ENCODE results near the gene STK24.

Gene STK24

DNA sequence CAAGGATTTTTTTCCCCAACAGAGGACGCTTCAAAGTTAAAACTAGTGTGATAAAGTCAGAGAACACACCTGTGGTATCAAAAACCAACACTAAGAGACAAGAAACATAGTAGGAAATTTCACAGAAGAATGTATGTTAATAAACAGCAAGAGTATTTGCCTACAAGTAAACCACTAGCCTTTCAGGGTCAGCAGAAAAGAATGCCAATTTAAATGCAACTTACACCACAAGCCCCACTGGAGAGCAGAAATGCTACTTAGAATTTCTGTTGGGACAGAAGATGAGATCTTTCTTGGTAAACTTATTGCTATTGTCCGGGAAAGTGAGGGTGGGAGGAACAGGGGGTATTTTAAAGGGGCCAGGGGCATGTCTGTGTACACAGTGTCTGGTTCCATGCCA, 68.6 kb downstream of the STK24 start:
- no peak for DNase-seq

DNA sequence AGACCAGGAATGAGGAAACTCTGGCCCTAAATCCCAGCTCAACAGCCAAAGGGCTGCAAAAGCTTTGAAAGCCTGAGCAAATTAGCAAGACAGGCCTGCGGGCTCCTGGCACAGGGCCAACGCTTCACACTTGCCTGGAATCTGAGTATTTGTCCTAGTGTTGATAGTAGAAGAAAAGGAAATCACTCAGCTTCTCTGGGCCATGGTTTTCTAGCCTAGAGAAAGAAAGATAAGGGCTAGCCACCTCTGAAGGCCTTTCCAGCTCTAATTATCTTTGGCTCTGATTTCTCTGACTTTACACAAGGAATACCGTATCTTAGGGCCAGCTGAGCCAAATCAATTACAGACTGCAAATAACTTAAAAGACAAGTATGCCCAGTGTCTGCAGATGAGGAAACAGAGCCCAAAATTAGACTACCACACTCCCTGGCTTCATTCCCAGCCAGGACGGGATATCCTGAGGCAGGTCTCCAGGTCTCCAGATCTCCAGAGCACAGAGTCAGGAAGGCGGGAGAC, 69.6 kb downstream of the STK24 start:
- no peak for DNase-seq

DNA sequence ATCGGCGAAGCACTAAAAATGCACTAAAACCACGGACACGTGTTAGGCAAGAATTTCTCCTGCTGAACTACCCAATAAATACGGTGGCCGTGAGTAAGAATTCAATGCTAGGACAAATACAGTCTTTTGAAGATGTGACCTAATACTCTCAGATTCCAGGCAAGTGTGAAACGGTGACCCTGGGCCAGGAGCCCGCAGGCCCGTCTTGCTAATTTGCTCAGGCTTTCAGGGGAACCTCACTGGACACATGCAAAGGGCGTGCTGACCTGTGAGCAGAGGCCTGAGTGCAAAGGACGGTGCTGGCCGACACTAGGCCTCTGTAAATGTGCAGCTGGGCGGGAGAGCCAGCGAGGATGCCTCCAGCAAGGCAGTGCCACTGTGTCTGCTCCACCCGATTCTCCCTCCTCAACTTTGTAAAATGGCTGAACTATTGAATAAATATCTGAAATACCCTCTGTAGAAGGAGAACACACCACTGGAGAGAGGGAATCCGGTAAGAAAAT, 70.1 kb downstream of the STK24 start:
- DNase-seq = no peak

DNA sequence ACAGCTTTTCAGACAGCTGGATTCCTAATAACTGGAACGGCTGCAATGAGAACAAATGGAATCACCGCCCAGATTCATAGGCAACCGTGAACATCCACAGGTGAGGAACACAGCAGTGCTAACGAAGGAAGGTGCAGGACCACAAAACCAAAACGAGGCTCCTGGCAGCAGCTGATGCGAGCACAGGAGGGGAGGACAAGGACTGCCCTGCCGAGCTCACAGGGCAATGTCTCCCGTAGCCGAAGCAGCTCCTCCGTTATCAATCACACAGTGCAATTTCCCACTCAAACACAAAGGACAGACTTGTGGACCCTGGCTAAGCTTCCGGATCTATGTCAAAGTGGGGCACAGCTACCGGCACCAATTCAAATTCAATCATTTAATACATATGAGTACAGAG, 70.6 kb downstream of the STK24 start:
- no peak for DNase-seq

DNA sequence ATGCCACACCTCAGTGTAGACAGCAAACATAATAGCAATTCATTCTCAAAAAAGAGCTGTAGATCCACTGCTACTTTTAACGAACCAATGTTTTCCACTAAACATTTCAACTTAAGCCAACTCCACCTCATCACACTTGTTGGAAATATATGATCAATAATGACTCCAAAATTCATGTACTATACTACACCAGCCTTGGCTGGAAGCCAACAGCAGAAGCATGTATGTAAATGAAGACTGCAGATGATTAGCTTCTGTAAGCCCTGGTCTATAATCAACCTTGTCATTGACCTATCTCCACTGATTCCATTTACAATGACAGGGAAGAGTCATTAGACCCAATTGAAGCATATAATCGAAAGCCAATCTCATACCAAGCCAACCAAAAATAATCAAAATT, 71.7 kb downstream of the STK24 start:
- no peak for DNase-seq

DNA sequence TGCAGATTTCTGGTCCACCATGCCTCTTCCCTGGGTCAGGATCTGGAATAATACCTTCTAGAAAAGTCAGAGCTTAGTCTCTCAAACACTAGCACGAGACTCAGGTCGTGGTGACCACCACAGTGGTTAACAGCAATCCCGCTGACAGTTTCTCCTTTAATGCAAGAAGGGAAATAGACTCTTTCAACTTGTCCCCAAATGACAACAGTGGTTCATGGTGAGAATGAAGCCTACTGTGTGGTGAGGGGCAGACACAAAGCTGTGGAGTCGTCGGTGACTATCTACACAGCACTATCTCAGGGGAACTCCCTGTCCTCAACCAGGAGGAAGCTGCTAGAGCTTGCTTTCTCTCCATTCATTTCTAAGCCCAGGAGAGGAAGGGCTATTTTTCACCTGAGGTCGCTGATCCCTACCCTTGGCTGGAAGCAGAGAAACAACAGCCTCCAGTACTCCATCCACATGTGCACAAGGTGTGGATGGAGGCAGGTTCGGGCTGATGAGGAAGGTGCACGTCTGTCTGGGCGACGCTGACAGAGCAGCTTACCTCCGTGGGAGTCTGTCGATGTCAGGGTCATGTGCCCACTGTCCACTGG, 72.4 kb downstream of the STK24 start:
- DNase-seq = no peak

DNA sequence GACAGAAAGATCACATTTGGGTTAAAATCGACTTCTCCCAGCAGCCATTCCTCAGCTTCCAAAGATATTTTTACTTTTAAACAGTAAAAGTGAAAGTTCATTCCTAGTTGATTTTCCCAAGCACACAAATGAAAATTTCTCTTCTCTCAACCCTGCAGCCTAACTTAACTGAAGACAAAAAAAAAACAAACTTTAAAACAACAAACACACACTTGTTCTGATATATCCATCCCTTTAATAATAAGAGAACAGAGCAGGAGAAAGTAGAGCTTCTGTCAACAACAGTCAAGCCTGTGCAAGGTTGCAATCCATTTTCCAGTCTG, 72.9 kb downstream of the STK24 start:
- no peak for DNase-seq

DNA sequence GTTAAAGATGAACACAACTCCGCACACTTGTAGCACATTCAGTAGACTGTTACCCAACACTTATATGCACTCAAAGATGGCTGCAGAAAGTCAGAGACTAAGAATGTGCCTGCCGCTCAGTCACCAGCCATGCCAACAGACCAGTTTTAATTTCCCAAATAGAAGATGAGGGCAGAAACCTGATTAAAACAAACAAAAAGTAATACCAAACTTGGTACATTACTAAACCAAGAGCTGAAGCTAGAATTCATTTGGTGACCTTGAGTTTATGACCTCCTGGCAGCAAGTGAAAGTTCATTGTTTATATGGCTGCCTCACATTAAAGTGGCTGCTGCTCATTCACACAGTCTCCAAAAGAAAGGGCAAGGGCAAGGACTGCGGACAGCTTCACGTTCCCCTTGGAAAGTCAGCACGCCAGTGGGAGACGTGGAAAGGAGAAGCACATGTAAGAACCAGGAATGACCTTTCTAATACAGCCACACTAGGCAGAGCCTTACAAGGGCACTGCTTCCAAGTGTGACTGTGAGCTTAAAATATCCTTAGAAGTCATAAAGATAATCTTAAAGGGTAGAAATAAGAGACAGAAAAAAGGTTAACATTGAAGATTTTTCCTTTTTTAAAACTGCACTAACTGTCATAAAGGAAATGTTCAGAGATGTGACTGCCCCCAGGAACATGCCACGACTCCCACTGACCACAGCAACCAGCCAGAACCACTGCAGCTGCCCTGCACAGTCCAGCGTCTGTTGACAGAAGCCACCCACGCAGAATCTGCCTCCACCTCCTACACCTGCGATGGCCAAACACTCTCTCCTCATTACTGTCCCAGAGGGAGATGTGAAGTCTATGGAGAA, 73.5 kb downstream of the STK24 start:
- no peak for DNase-seq

DNA sequence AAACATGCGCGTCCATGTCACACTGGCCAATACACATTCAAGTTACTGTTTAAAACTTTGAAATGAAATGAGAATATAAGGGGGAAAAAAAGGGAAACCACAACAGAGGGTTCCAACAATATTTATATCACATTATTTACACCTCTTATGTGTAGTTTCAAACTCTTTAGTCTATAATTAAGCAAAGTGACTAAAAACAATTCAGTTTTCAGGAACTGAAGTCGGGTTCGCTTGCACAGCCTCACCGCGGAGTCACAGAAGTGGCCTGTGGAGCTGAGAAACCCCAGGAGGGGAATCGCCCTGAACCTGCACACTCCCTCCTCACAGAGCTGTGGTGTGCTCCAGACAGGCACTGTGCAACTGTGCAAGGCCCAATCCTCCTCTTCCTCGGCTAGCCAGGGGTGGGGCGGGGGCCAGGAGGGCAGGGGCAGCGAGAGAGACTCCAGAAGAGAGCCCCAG, 75.9 kb downstream of the STK24 start:
- no peak for DNase-seq

DNA sequence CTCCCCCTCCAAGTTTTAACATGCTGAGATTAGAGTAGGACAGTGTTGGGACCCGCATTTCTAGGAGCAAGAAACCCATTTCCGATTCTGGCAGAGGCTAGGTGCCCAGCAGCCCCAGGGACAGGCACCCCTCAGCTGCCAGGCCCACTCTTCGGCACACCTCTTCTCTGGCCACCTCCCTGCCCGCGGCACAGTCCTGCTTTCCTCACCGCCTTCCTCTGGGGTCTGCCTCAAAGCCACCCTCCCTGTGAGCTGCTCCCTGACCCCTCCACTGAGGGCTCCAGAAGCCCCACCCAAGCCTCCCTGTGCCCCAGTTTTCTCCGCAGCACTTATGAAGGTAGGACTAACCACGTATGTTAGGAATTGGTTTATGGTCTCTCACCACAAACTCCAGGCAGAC, 79.9 kb downstream of the STK24 start:
- no peak for DNase-seq

DNA sequence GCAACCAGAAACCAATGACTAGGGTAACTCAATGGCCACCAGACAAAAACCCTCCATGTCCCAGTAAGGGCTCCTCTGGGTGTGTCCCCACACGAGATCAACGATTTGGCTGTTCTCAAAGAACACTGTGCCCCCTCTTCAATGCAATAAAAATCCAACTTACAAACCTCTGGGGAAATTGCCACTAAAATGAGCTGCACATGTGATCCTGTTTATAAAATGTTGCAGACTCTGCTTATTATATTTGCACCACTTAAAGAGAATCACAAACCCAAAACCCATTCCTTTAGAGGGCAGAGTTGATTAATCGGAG, 80.5 kb downstream of the STK24 start:
- no peak for DNase-seq

DNA sequence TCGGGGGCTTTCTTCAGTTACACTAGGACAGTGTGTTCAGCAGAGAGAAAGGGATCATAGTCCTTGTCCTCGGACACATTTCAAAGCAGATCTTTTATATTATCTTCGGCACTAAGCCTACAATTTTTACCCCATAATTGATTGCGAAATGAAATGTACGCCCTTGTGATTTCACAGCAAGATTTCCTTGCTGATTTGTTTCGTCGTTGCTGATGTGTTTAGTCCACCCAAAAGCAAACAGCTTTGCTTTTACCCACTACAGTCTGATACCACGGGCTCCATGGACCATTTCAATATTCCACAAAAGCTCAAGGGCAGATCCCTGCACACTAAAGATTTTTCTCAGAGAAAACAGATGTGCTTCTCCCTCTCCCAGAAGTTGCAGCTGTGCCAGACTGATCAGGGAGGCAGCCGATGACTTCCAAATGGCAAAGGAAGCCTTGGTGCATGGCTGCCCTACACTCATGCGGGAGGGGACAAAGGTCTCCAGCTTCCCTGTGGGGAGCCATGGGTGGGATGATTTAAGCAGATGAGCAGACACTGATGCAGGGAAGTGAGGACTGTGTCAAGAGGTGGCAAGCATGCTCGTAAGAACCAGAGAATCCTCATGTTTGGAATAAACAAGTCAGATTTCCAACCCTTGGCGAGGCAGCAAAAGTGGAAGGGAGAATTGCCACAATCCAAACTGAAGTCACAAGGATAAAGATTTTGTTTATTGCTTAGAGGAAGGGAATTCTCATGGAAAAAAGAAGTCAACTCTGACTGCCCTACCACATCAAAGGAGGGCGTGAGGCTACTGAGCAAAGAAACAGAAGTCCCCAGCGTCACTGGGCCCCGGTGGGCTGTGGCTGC, 81.1 kb downstream of the STK24 start:
- no peak for DNase-seq

DNA sequence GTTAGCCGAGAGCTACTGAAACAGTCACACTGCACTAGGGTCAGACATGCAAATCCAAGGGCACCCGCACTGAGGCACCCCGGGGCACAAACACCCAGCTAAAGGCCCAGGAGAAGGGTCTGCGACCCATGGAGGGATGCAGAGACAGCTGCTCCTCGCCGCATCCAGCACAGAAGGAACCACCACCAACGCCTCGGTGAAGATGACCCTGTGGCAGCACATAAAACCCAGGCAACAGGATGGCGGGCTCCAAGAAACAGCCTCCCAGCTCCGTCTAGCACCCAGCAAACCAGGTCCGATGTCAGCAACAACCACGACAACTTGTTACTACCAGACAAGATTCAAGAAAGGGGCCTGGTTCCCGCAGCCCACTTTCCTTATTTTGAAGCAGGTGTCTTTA, 82.1 kb downstream of the STK24 start:
- DNase-seq = no peak

DNA sequence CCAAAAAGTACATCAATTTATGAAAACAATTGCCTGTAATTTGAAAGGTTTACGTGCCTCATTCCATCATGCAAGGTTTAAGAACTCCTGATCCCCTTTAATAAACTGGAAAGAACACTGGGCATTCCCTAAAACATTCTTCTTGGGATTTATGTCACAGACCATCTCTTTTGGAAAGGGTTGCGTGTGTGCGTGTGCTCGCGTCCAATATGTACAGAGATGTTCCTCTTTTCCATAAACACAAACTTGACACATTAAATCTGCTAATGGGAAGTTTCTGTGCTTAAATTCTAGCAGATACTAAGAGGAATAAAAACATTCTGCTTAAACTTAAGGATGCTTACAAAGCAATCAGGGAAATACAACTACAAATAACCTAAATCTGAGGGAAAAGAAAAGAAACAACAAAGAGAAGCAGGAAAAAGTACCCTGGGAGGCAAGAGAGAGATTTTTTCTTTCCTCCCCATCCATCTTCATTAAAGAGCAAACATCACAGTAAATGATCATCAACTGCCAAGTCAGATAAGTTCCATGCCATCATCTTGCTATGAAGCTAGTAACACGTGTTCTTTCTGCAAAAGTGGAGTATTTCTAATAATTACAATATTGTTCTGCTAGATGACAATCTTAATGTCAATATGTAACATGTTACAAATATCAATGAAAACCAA, 83.7 kb downstream of the STK24 start:
- DNase-seq = no peak

DNA sequence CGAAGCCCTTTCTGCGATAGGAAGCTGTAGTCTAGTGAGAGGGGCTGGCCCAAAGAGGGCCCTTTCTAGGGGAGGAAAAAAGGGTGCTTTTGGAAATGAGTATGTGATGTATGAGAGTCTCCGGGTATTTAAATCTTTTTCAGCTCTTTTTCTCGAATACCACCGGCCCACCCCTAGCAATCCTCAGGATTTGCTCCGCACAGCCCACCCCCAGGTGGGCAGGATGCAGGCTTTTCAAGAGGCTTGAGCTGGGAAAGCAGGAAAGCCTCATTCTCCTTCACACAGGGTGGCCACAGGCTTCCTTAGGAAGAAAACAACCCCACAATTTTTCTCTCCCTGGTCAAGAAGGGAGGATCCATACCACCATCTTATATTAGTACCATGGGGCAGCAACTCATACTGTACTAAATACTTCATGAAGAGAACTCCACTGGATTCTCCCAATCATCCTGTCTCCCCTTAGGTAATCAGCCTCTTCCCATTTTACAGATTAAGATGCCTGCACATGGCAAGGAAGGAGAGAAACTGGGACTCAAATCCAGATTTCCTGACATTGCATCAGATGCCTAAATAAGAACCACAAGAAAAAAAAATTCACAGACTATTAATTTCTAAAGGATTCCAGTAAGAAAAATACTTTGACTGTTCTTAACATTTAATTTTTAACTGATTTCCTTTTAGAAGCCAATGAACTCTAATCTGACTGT, 84.4 kb downstream of the STK24 start:
- no peak for DNase-seq

DNA sequence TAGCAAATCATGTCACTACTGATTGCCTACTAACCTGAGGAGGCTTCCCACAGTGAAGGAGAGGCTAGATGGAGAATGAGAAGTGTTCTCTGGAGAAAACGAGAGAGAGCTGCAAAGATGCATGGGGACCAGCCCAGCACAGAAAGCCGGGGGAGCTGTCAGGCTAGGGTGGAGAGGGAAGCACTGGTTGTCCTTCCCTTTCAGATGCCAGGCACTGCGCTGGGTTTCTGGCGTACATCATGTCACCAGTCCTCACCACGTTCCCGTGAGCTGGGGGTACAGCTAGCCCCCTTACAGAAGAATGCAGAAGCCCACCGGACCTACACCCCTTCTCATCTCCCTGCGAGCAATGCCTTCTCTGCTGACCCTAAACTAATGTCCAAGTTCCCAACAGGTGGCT, 86.0 kb downstream of the STK24 start:
- DNase-seq = no peak

DNA sequence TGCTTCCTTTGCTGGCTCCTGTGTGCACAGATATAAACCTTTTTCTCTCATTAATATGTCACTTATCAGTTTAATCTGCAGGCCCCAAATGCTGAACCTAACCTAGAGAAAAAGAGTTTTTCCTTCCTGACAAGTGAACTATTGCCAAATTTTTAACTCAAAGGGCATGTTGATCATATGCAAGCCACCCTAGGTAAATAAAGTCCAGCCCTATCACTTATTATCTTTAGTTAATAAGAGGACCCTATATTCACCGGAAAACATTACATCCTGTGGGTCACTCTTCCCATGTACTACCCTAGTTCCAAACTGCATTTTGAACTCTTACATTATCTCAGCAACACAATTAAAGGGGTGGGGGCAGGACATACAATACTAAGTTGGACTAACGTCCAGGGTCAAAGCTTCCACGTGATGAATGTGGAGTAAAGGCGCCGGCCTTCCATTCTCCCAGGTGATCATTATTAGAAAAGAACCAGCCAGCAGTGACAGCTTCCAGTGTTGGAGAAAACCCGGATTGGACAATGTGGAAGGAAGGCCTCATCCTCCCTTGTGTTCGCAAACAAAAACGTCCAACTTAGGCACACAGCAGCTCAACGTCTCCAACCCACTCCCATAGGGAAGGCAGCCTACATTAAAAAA, 86.6 kb downstream of the STK24 start:
- DNase-seq = no peak

DNA sequence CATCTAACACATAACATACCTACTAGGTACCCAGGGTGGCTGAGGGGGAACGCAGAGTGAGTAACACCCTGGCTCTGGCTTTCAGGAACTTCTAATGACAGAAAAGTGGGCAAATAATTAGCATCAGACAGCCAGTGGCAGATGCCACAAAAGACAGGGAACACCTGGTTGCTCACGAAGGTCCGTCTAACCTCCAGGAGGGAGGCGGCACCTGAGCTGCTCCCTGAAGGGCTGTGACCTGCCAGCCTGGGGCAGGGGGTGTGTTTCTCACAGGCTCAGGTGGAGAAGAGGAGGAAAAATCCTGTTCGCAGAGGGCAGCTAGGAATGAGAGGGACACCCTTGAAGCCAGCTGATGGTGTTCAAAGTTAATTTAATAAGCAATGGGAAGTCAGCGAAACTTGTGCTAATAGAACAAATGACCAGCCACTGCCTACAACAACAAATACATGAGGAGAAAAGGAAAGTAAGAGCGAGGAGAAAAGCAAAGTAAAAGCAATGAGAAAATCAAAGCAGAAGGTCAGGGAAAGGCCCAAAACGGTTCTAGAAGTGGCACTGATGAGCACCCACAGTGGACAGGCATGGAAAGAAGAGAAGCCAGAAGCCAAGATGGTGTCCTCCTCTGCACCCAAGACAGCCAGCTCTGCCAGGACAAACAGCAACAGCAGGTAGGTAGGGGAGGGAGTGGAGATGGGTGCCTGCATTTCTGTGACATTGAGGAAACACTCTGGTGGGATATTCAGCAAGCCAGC, 87.3 kb downstream of the STK24 start:
- no peak for DNase-seq

DNA sequence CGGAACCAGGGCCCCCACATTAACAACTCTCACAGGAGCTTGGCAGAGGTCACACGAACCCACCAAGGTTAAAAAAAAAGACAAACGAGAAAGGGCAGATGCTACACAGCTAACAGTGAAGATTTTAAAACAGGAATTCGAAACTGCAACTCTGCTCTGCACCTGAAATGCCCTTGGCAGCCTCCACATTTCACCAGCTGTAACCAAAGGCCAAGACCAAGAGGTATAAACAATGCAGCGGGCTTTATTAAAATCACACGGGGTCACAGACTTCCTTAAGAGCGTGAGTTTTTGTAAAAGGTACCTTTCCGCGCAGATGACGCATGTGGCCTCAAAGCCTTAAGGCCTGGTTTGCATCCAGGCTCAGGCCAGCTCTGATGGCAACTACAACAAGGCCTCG, 88.2 kb downstream of the STK24 start:
- no peak for DNase-seq

DNA sequence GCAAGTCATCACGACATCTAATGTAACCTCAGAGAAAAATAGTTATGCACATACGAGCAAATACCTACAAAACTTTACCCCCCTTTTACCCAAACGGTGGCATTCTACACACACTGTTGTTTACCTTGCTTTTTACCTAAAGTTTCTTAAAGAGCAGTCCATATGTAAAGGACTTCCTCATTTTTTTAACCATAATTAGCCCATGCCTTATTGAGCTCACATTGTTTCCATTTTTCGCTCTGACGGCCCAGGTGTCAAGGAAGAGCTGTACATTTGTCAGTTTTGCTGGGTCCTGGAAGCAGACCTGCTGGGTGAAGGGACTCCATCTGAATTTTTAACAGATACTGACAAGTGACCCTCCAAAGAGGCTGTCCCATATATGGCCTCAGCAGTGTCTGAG, 89.4 kb downstream of the STK24 start:
- no peak for DNase-seq

DNA sequence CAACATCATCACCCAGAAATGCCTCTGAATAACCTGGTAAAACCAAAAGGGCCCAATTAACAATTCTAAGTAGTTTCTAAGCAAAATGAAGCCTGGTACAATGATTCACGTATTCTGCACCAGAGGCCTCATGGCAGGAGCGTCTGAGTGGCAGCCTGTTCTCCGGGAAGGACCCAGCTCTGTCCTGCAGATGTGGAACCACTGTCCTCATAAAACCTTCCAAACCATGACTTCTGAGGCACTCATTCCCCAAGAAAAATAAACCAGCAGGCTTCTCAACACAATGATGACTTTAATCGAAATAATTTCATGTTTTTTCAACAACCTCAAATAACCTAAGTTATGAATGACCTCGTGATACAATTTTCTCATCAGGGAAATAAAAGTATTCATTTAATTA, 89.9 kb downstream of the STK24 start:
- no peak for DNase-seq
